Fibroblast of the aortic adventitia (primary cell): ENCODE data around the gene ARL13A. TPM values are rescaled to one million over a fixed set of nuclear protein-coding genes. Genes with fewer than 3 reads are reported as not detected.

ENCODE experiments used
- DNase-seq: peaks from one replicate; pipeline ENCODE4 v3.0.0-alpha.2; 2010; ENCODE audit warnings: low read depth
- H3K4me3 ChIP-seq: 2 replicates; pipeline ENCODE4 v1.5.1; 2011; ENCODE audit warnings: low read depth, mild to moderate bottlenecking, control low read depth, low read length, moderate library complexity
- total RNA-seq: library from RNA; depleted of rRNA; stranded (reverse); fragments of >200 nt; gene quantifications from 2 replicates; pipeline ENCODE4 v1.2.3, GENCODE V29; 2012; ENCODE audit warnings: low replicate concordance
- TF ChIP-seq, protein P1 (sequence below): IDR thresholded peaks from 2 replicates; pipeline ENCODE4 v1.5.1; 2011; ENCODE audit warnings: mild to moderate bottlenecking, low read length, control low read depth, inconsistent platforms; ENCODE audit not compliant: insufficient read depth

ARL13A gene
- total RNA-seq, 1 donor: not detected

GRCh38 chrX:100935767-100936166 is 33.7 kb upstream of the ARL13A start:
- TF ChIP-seq, protein P1, sequence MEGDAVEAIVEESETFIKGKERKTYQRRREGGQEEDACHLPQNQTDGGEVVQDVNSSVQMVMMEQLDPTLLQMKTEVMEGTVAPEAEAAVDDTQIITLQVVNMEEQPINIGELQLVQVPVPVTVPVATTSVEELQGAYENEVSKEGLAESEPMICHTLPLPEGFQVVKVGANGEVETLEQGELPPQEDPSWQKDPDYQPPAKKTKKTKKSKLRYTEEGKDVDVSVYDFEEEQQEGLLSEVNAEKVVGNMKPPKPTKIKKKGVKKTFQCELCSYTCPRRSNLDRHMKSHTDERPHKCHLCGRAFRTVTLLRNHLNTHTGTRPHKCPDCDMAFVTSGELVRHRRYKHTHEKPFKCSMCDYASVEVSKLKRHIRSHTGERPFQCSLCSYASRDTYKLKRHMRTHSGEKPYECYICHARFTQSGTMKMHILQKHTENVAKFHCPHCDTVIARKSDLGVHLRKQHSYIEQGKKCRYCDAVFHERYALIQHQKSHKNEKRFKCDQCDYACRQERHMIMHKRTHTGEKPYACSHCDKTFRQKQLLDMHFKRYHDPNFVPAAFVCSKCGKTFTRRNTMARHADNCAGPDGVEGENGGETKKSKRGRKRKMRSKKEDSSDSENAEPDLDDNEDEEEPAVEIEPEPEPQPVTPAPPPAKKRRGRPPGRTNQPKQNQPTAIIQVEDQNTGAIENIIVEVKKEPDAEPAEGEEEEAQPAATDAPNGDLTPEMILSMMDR: no peak
- no peak for DNase-seq
- no peak overlapping the region for H3K4me3 ChIP-seq

DNA sequence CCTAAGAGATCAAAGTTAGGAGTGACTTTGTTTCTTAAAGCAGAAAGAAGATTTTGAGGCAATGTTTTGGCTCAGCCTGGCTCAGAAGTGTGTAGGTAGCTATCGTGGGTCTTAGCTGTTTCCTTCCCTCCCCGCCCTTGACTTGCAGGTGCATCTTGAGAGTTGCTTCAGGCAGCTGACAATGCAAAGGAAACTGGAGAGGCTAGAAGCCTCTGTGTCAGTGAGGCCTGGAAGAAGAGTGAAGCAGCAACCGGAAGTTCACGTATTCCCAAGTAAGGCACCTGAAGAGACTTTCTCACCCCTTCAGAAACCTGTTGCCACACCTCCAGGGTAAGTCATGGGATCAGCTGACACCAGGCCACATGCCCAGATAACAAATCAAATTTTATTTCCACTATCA is 30.2 kb upstream of the ARL13A start:
- H3K4me3 ChIP-seq: no peak overlapping the region
- TF ChIP-seq, protein P1: no peak
- DNase-seq: no peak

- no peak overlapping the region for H3K4me3 ChIP-seq
- no peak for DNase-seq
- TF ChIP-seq, protein P1: no peak
Measured at GRCh38 chrX:100944601-100945000, 24.9 kb upstream of the ARL13A start.

DNA sequence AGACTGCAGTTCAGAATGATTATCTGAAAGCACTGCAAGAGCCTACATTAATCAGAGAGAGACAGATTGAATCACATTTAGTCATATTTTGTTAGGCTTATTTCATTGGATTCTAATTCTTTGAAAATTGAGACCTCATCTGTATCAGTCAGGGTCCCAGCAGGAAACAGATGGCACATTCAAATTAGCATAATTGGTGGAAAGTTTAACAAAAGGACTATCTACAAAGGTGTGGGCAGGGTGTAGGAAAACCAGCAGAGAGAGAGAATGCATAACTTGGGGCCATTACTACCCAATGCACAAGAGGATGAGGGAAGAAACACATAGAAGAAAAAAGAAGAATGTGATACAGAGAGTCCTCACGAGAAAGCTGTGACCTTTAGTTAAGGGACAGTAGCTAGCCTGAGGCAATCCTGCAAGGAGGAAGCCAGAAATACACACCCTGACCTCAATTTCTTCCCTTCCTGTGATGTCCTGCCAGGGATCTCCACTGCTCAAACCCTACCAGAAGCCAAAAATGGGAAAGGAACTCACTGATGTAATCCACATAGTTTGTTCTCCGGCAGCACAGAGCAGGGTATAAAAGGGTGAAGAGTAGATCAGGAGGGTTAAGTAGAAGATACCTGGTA is 23.1 kb upstream of the ARL13A start:
- no peak overlapping the region for H3K4me3 ChIP-seq
- TF ChIP-seq, protein P1: no peak
- peak; percentile 16 for DNase-seq

DNA sequence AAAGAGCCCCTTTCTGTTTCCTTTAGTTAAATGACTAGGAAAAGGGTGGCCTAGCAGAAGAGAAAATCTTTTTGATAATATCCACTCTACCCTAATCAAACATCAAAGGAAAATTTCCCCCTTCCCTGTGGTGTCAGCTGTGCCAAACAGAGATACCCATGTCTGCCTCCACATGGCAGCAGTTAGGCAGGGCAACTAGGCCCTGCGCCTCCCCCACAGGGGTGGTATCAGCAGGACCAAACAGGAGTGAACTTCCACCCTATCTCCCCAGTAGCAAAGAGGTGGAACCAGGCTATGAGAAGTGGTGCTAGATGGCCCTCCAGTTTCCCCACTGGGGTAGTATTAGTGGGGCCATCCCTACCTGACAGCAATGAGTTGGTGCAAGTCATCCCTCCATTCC is 21.0 kb upstream of the ARL13A start:
- no peak for DNase-seq
- H3K4me3 ChIP-seq: no peak overlapping the region
- TF ChIP-seq, protein P1: no peak

- no peak overlapping the region for H3K4me3 ChIP-seq
- DNase-seq: no peak
- TF ChIP-seq, protein P1: no peak
Measured at GRCh38 chrX:100962811-100963210, 6.7 kb upstream of the ARL13A start.

DNA sequence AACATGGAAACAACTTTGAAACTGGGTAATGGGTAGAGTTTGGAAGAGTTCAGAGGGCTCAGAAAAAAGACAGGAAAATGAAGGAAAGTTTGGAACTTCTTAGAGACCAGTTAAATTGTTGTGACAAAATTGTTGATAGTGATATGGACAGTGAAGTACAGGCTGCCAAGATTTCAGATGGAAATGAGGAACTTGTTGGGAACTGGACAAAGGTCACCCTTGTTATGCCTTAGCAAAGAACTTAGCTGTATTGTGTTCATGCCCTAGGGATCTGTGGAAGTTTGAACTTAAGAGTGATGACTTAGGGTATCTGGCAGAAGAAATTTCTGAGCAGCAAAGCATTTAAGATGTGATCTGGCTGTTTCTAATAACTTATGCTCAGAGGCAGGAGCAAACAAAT is 5.1 kb upstream of the ARL13A start:
- TF ChIP-seq, protein P1: no peak
- H3K4me3 ChIP-seq: no peak overlapping the region
- no peak for DNase-seq
